ENCODE data around the gene HUS1B. TPM values are rescaled to one million over a fixed set of nuclear protein-coding genes. Genes with fewer than 3 reads are reported as not detected.
A peak's percentile ranks its signal among the peaks of the same experiment; 100 is the strongest.

HUS1B gene
- total and polyA plus RNA-seq, 9 of the 15 experiments (the other 6 are each of a cell fraction or from before 2014, with no cell fraction given) = 0.16 to 1.4 (median 0.38) TPM; not detected in 1

DNA sequence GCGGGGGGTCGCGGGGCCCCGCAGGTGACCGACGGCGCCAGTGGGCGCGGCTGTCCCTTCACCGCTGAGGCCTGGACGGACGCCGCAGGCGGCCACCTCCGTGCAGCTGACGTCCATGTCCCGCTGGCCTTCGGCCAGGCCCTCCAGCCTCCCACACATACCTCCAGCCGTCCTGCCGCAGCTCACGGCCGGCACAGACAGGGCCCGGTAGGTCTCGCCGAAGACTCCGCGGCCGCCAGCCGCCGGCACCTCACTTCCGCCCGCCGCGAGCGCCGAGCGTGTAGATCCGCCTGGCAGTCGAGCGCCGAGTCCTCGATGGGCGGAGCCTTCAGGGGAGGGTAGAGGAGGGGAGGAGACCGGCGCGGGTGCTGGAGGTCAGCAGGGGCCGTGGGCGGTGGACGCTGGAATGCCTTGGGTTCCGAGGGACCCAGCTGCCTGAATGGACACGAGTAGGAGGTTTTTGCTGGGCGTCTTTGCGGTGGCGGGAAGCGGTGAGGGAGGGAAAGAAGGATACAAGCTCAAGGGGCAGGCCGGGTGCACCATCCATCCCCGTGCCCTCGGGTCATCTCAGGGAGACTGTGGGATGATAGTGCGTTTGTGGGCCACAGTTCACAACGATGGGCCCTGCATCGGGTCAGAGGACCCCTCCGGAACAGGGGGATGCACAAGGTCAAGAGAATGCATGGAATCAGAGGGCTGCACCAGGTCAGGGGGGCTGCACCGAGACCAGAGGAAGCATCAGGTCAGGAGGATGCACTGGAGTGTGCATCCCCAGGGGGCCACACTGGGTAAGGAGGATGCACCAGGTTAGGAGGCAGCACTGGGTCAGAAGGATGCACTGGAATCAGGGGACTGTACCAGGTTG lies 36.2 kb upstream of the HUS1B start, which contains the start of gene EXOC2 (continued):
- TF ChIP-seq, protein P1, sequence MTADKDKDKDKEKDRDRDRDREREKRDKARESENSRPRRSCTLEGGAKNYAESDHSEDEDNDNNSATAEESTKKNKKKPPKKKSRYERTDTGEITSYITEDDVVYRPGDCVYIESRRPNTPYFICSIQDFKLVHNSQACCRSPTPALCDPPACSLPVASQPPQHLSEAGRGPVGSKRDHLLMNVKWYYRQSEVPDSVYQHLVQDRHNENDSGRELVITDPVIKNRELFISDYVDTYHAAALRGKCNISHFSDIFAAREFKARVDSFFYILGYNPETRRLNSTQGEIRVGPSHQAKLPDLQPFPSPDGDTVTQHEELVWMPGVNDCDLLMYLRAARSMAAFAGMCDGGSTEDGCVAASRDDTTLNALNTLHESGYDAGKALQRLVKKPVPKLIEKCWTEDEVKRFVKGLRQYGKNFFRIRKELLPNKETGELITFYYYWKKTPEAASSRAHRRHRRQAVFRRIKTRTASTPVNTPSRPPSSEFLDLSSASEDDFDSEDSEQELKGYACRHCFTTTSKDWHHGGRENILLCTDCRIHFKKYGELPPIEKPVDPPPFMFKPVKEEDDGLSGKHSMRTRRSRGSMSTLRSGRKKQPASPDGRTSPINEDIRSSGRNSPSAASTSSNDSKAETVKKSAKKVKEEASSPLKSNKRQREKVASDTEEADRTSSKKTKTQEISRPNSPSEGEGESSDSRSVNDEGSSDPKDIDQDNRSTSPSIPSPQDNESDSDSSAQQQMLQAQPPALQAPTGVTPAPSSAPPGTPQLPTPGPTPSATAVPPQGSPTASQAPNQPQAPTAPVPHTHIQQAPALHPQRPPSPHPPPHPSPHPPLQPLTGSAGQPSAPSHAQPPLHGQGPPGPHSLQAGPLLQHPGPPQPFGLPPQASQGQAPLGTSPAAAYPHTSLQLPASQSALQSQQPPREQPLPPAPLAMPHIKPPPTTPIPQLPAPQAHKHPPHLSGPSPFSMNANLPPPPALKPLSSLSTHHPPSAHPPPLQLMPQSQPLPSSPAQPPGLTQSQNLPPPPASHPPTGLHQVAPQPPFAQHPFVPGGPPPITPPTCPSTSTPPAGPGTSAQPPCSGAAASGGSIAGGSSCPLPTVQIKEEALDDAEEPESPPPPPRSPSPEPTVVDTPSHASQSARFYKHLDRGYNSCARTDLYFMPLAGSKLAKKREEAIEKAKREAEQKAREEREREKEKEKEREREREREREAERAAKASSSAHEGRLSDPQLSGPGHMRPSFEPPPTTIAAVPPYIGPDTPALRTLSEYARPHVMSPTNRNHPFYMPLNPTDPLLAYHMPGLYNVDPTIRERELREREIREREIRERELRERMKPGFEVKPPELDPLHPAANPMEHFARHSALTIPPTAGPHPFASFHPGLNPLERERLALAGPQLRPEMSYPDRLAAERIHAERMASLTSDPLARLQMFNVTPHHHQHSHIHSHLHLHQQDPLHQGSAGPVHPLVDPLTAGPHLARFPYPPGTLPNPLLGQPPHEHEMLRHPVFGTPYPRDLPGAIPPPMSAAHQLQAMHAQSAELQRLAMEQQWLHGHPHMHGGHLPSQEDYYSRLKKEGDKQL (CRISPR knock-in tag; IDR thresholded peaks at IDR 0.05; ENCODE audit: borderline replicate concordance) = no peak
- TF ChIP-seq FOXP1 (CRISPR knock-in tag; IDR thresholded peaks at IDR 0.05) = peak; percentile 88
- TF ChIP-seq, protein P2, sequence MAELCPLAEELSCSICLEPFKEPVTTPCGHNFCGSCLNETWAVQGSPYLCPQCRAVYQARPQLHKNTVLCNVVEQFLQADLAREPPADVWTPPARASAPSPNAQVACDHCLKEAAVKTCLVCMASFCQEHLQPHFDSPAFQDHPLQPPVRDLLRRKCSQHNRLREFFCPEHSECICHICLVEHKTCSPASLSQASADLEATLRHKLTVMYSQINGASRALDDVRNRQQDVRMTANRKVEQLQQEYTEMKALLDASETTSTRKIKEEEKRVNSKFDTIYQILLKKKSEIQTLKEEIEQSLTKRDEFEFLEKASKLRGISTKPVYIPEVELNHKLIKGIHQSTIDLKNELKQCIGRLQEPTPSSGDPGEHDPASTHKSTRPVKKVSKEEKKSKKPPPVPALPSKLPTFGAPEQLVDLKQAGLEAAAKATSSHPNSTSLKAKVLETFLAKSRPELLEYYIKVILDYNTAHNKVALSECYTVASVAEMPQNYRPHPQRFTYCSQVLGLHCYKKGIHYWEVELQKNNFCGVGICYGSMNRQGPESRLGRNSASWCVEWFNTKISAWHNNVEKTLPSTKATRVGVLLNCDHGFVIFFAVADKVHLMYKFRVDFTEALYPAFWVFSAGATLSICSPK (IDR thresholded peaks at IDR 0.05; ENCODE audit: borderline replicate concordance) = no peak
- TF ChIP-seq, protein P3, sequence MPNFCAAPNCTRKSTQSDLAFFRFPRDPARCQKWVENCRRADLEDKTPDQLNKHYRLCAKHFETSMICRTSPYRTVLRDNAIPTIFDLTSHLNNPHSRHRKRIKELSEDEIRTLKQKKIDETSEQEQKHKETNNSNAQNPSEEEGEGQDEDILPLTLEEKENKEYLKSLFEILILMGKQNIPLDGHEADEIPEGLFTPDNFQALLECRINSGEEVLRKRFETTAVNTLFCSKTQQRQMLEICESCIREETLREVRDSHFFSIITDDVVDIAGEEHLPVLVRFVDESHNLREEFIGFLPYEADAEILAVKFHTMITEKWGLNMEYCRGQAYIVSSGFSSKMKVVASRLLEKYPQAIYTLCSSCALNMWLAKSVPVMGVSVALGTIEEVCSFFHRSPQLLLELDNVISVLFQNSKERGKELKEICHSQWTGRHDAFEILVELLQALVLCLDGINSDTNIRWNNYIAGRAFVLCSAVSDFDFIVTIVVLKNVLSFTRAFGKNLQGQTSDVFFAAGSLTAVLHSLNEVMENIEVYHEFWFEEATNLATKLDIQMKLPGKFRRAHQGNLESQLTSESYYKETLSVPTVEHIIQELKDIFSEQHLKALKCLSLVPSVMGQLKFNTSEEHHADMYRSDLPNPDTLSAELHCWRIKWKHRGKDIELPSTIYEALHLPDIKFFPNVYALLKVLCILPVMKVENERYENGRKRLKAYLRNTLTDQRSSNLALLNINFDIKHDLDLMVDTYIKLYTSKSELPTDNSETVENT (CRISPR knock-in tag; IDR thresholded peaks at IDR 0.05) = peak; percentile 80; the same call in 1 of the 2 replicates
- TF ChIP-seq, protein P4, sequence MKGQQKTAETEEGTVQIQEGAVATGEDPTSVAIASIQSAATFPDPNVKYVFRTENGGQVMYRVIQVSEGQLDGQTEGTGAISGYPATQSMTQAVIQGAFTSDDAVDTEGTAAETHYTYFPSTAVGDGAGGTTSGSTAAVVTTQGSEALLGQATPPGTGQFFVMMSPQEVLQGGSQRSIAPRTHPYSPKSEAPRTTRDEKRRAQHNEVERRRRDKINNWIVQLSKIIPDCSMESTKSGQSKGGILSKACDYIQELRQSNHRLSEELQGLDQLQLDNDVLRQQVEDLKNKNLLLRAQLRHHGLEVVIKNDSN (CRISPR knock-in tag; IDR thresholded peaks at IDR 0.05) = no peak
- TF ChIP-seq ZFP36 (IDR thresholded peaks at IDR 0.05; ENCODE audit: low read depth, low read length, partially characterized antibody) = peak; percentile 21
- TF ChIP-seq HDAC2 (IDR thresholded peaks at IDR 0.05) = no peak; the same call in 1 of the 2 replicates
- peak in 1 of 2 experiments; percentile 26; a peak in 1 of 4 replicates for TF ChIP-seq NRF1 (conservative IDR thresholded peaks at IDR 0.05 in 1 of 2, IDR thresholded peaks at IDR 0.05 in 1 of 2)
- peak in 1 of 2 experiments; percentile 94; a peak in 2 of 4 replicates for TF ChIP-seq HDAC1 (IDR thresholded peaks at IDR 0.05)
- no peak for TF ChIP-seq ARID2 (IDR thresholded peaks at IDR 0.05)
- TF ChIP-seq, protein P5, sequence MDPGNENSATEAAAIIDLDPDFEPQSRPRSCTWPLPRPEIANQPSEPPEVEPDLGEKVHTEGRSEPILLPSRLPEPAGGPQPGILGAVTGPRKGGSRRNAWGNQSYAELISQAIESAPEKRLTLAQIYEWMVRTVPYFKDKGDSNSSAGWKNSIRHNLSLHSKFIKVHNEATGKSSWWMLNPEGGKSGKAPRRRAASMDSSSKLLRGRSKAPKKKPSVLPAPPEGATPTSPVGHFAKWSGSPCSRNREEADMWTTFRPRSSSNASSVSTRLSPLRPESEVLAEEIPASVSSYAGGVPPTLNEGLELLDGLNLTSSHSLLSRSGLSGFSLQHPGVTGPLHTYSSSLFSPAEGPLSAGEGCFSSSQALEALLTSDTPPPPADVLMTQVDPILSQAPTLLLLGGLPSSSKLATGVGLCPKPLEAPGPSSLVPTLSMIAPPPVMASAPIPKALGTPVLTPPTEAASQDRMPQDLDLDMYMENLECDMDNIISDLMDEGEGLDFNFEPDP (CRISPR knock-in tag; IDR thresholded peaks at IDR 0.05) = no peak
- peak; percentile 67 for TF ChIP-seq RBM25 (IDR thresholded peaks at IDR 0.05; ENCODE audit: low read depth, low read length, severe bottlenecking)
- no peak for TF ChIP-seq ZNF253 (CRISPR knock-in tag; conservative IDR thresholded peaks at IDR 0.05)
